Measurements from ENCODE around the gene CHST11. TPM values are rescaled to one million over a fixed set of nuclear protein-coding genes. Genes with fewer than 3 reads are reported as not detected.
"Not testable (repeated sequence)": the region's sequence is repeated elsewhere in the genome, so short reads cannot be mapped to it uniquely, and the experiment has no call there.

Gene CHST11
- total RNA-seq, 1 experiment from 2014 or later, result 3.4 TPM

DNA sequence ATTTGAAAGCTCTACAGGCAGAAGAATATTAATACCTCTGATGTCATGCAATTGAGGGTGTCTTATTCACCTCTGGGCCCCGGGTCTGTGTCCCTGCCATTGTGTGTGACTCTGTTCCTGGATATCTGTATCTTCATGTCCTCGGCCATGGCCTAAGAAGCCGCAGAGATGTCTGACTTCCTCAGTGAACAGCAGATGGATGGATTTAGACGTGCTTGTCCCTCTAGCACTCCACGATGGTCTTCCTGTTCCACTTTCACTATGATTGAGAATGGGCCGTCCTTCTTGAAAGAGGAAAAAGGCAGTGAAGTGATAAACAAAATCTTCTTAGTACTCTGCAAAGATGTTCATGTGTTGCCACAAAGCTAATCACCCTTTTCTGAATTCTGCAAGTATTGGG lies 283.9 kb downstream of the CHST11 start:
- DNase-seq (ENCODE audit: low spot score), result no peak

DNA sequence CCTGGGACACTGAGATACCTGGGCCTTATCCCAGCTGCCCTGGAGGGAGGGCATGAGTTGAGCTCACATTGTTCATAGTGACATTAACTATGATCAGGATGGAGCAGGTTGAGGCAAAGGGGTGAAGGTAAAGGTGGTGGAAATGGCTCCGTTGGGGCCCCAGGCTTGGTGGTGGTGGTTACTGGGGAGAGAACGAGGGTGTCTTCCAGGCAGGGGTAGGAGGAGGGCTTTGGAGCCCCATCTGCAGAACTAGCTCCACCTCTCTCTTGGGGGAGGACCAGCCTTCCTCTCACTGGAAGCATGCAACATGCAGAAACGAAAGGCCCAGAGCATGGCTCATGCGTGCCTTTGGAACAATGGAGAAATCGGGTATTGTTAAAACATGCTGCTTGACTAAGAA lies 284.3 kb downstream of the CHST11 start:
- DNase-seq (ENCODE audit: low spot score), result no peak

DNA sequence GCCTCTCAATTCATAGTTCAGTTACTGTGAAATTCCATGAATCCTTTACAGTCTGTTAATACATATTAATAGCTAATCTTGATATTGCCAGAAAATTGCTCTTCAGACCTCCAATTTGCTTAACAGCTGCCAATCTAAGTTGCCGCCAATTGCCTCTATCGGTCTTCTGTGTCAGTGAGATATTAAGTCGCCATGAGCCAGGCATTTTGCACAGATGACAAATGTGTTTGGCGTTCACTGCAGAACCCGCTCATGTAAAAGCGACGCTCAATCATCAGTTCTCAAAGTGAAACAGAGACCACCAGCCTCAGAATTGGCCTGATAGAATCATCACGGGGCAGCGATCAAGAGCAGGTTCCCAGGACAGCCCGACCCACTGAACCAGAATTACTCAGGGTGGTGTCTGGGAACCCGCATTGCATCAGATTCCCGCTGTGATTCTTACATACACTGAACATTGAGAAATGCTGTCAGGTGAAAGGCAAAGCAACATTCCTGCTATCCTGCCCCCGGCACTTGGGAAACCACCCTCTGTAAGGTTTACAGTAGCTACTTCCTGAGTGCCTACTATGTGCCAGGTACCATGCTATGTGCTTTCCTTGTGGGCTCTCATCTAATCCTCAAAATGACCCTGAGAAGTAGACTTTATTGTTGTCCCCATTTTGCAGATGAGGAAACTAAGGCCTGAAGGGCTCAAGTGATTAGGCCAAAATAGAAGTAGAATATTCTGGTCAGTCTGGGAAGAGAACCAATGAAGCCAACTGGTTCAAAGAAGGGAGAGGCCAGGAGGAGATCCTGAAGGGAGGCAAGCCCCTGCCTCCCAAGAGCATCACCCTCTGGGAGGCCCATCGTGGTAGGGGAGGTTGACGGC lies 285.0 kb downstream of the CHST11 start:
- DNase-seq (ENCODE audit: low spot score), result no peak

DNA sequence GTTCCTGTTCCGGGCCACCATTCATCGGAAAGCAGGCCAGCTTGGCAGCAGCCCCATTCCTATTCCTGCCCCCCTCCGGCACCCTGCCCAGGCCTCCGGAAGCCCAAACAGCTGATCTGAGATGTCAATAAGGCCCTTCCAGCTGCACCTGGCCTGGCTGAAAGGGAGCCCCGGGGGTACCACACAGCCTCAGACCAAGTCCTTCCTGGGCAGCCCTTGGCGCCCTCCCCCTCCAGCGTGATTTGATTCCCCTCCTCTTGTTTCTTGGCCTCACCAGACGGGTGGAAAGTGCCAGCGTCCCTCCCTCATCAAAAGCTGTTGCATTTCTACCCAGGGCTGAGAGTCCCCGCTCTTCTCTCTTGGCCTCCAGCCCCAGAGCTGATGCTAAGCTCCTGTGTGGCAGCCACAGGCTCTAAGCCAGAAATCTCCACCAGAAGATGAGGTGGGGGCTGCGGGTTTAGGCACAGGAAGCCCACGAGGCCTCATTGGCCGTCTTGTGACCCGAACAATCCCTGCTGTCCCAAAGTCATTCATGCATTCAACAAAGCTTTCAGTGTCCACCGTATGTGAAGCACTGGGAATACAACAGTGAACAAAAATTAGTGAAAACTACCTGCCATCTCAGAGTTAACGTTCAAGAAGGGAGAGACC lies 285.9 kb downstream of the CHST11 start:
- no peak for DNase-seq (ENCODE audit: low spot score)

DNA sequence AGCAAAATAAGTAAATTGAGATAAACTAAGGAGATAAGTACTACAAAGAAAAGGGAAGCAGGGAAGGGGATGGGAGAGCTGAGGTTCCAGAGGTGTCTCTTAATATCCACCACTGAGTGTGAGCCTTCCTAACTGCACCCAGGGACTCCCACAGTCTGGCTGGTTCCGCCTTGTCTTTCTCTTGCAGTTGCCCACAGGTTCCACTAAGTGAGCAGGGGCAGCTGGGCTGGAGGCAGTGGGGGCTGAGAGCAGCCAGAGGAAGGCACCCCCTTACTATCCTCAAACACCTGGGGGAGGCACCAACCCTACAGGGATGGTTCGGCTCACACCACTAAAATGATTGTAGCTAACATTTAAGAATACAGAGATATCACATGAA lies 286.4 kb downstream of the CHST11 start:
- no peak for DNase-seq (ENCODE audit: low spot score)

DNA sequence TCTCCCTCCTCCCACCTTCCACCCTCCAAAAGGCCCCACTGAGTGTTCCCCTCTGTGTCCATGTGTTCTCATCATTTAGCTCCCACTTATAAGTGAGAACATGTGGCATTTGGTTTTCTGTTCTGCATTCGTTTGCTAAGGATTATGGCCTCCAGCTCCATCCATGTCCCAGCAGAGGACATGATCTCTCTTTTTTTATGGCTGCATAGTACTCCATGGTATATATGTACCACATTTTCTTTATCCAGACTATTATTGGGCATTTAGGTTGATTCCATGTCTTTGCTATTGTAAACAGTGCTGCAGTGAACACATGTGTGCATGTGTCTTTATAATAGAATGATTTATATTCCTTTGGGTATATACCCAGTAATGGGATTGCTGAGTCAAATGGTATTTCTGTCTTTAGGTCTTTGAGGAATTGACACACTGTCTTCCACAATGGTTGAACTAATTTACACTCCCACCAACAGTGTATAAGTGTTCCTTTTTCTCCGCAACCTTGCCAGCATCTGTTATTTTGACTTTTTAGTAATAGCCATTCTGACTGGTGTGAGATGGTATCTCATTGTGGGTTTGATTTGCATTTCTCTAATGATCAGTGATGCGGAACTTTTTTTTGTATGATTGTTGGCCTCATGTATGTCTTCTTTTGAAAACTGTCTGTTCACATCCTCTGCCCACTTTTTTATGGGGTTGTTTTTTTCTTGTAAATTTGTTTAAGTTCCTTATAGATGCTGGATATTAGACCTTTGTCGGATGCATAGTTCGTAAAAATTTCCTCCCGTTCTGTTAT lies 287.2 kb downstream of the CHST11 start:
- not testable (repeated sequence) for DNase-seq (ENCODE audit: low spot score)

DNA sequence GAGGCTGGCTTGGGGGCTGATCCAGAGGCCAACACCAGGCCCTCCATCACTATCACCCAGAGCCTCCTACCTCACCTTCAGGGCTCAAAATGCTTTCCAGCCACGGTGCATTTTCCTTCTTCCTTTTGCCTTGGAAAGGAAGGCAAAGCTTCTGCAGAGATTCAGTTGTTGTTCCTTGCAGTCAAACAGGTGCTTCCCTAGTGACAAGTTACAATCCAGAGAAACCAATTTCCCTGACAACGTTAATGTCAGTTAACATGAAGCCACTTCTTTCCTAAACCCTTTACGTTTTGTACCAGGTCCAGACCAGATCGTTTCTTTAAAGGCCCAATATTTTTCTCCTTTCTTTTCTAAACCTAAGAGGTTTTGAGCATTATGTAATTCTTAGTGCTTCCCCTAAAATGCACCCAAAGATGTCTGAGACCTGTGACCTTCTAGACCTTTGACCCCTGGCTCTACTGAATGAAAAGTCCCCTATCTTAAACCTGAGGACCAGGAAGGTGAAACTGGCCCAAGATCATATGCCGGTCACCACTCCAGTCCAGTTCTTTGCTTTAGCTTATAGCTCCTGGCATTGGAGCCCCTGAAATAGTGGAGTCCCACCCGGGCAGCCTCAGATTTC lies 289.8 kb downstream of the CHST11 start:
- DNase-seq (ENCODE audit: low spot score), result no peak

DNA sequence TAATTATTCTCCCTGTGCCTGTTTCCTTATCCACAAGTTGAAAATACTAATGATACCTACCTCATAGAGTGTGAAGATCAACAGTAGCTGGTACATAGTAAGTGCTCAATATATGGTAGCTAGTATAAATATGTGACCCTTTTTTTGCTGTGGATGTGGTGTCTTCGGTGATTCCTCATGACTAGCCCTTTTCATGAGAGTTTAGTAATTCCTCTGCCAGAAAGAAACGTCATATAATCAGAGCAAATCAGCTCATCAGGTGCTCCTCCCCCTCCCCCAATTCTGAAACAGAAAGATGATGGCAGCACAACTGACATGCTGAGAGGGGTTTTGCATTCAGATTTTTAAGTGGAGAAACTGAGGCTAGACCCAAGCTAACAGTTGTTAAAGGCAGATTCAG lies 290.6 kb downstream of the CHST11 start:
- DNase-seq (ENCODE audit: low spot score), result no peak

DNA sequence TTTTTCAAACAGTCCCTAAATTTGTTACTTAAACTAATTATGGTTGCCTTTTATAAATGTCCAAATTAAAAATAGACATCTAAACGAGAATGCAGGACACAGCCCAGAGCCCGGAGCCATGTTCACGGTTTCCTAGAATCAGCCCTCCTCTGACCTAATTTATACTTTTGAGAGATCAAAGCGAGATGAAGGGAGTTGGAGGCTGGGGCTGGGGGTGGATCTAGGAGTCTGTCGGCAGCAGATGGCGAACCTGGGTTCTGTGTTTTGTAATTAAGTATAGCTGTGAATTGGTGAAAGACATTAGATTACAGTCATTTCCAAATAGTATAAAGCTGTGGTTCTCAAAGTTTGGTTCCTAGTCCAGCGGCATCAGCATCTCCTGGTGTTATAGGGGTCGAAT lies 291.2 kb downstream of the CHST11 start:
- no peak for DNase-seq (ENCODE audit: low spot score)

DNA sequence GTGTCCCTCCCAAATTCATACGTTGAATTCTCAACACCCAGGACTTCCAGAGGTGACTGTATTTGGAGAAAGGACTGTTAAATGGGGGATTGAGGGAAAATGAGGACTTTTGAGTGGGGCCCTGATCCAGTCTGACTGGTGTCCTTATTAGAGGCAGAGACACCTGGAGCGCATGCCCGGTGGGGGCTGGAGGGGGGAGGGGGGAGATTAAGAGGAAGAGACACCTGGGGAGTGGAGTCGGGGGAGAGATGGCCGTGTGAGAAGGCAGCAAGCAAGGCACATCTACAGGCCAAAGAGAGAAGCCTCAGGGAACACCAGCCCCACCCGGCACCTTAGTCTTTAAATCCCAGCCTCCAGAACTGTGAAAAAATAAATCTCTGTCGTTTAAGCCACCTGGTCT lies 291.6 kb downstream of the CHST11 start:
- no peak for DNase-seq (ENCODE audit: low spot score)

DNA sequence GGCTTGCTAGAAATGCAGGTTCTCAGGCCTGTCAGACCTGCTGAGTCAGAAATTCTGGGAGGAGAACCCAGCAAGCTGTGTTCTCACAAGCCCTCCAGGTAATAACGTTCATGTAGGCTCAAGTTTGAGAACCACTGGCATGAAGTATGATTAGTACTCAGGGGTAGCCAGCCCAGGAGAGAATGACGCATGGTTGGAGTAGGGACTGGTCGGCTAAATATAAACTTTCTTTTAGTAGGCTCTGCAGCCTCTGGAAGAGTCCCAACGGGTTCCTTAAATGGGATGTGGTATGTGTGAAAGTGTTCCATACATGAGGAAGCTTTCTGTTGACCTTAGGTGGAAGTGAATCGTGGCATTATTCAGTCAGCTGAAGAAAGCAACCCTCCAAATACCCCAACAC lies 292.0 kb downstream of the CHST11 start:
- no peak for DNase-seq (ENCODE audit: low spot score)

DNA sequence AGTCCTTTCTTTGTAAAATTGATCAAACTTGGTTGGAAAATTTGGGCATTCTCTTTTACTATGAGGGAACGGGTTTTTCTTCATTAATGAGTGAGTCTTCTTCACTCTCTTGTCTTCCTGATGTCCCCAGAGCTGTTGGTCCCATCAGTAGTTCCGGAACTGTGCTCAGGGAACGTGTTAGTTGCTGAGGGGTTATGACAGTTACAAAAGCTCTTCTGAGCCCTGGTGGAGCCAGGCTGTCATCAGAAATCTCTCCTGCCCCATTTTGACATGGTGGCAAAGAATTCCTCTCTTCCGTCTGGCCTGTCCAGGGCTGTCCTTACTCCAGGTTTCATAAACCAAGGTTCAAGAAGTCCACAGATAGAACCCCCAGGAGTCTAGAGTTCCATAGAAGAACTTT lies 292.8 kb downstream of the CHST11 start:
- no peak for DNase-seq (ENCODE audit: low spot score)

DNA sequence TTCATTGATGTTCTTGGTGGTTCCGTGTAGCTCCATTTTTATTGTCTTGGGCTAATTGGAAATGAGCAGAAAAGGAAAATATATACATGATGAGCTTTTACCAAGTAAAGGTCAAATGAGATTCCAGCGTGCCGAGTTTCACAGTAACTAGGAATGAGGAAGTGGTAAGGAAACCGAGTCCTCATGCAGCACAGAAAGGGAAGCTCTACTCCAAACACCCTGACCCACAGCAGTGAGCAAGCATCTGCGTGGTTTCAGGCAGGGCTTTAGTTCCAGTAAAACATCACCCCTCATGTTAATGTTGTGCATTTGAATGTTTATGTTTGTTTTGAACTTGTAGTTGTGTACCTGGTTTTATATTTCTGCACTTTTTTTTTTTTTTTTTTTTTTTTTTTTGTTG lies 293.3 kb downstream of the CHST11 start:
- peak; percentile 76 for DNase-seq (ENCODE audit: low spot score)

DNA sequence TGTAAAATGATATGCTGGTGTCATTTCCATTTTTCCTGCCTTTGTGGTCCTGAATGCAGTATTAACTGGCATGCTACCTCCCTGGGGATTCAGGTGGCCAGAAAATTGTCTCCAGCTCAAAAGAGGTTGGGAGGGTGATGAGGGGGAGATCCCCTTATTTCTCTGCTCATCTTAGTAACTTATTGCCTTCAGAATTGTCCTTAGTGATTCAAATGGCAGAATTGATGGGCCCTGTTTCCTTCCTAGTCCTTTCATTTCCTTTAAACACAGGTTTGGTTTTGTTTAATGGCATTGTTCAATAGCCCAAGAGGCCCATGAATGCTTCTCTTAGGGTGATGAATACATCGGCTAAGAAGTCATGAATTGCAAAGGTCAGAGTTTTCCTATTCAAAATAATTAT lies 294.4 kb downstream of the CHST11 start:
- DNase-seq (ENCODE audit: low spot score), result no peak

DNA sequence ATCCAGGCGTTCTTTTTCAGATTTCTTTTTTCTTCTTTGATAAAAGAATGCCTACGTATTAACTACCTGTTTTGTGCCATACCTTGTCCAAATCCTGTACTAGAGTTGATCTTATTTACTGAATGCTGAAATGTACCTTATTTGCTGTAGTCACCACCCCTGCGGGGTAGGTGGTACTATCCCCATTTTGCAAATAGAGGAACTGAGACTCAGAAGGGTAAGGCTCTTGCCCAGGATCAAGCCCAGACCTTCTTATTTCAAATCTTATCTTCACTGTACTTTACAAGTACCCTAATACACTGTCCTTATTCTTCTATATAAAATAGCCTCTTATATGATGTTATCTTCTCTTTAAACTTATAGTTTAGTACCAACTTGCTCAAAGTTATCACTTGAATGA lies 294.8 kb downstream of the CHST11 start:
- no peak for DNase-seq (ENCODE audit: low spot score)

DNA sequence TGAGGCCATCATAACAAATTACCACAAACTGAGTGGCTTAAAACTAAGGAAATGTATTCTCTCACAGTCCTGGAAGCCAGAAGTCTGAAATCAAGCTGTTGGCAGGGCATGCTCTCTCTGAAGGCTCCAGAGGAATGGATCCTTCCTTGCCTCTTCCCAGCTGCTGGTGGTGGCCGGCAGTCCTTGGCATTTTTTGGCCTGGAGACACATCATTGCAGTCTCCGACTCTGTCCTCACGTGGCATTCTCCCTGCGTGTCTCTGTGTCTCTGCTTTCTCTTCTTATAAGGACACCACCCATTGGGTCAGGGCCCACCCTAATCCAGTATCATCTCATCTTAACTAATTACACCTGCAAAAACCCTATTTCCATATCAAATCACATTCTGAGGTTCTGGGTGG lies 295.3 kb downstream of the CHST11 start:
- DNase-seq (ENCODE audit: low spot score), result no peak

DNA sequence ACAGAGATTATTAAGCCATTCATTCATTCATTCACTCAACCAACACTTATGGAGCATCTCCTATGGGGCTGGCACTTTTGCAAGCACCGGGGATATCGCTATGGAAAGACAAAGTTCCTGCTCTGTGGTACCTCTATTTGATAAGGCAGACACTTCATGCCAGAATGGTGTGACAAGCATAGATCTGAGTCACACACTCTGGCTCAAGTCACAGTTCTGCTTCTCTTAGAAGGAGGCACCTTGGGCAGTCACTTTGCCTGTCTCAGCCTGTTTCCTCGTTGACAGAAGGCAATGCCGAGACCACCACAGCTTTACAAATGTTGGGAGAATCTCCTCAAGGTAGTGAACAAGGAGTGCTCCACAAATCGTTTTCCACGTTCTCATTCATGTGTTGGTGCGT lies 296.1 kb downstream of the CHST11 start:
- DNase-seq (ENCODE audit: low spot score), result no peak

DNA sequence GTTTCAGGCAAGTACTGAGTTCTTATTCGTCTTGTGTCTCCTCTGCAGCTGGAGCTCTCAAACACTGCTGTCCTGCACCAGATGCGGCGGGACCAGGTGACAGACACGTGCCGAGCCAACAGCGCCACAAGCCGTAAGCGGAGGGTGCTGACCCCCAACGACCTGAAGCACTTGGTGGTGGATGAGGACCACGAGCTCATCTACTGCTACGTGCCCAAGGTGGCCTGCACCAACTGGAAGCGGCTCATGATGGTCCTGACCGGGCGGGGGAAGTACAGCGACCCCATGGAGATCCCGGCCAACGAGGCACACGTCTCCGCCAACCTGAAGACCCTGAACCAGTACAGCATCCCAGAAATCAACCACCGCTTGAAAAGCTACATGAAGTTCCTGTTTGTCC lies 300.2 kb downstream of the CHST11 start:
- no peak for DNase-seq (ENCODE audit: low spot score)

DNA sequence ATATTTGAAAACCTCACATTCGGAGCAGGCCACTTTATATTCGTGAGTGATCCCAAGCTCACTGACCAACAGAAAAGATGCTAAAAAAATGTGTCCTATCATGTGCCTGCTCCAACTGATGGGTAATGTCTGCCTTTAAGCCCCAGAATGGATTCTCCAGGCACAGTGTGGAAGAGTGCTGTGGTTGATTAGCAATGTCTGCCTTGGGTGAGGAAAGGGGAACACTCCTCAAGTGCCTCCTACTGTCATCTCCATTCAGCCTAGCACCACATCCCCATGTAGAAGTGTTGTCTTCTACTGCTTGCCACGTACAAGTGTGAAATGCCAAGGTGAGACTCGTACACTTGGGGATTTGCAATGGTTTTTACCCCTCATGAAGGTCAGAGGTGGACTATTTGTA lies 302.0 kb downstream of the CHST11 start:
- no peak for DNase-seq (ENCODE audit: low spot score)

DNA sequence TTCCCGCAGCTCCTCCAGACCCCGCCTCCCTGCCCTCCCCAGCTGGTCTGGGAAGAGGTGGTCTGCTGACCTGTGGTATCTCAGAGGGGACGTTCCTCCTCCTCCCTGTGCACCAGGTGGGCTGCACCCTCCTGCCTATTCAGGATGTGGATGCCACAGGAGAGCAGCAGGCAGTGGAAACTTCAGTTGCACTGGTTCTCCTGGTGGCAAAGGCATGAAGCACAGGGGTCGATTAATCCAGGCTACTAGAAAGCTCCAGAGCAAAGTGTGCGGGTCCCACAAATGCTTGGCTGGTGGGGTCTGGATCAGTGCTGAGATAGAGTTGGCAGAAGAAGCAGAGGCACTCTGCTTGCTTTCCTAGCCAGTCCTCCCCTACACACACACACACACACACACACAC lies 304.3 kb downstream of the CHST11 start:
- DNase-seq (ENCODE audit: low spot score), result no peak

DNA sequence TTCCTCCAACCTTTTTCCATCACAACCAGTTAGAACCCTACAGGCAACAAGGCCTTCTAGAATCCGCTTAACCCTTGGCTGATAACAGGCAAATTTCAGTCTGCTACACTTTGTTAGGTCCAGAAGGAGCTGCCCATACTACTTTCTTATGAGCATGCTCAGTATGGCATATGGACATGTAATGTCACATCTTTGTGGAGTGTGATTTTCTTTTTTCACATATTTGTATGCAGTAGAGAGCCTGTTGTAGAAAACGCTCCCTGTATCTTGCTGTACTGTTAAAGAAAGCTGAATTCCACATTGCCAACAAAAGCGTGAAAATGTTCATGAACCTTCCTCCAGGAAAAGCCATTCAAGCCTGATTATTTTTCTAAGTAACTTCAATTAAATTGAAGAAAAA lies 304.9 kb downstream of the CHST11 start:
- no peak for DNase-seq (ENCODE audit: low spot score)

DNA sequence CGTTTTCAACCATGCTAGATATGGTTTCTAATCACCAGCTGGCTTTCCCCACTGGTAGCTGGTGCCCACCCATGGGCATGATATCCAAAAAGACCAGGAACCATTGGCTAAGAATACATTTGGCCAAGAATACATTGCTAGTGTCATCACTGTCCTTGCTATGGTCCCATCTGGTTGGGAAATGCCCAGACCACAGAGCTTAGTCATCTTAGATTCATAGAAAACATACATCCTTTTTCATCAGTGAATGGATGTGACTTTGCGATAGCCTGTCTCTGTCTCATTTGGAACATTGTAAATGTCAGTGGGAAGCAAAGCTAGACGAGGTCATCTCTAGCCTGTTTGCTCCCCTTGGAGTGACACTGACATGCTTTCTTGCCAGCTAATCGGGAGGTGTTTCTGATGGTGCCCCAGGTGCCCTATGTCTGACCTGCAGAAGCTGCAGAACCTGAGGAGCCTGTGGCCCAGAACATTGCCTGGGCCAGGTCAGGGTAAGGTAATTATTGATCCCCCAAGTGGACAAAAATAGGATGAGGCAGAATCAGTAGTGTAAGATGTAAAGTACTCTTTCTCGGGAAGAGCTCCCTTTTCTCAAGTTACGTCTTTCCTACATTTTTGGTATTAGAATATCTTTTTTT lies 306.5 kb downstream of the CHST11 start:
- DNase-seq (ENCODE audit: low spot score), result no peak

All from H4 (cell line).